ENCODE data around the gene LELP1.
"Not testable (repeated sequence)": the region's sequence is repeated elsewhere in the genome, so short reads cannot be mapped to it uniquely, and the experiment has no call there.

Gene LELP1

DNA sequence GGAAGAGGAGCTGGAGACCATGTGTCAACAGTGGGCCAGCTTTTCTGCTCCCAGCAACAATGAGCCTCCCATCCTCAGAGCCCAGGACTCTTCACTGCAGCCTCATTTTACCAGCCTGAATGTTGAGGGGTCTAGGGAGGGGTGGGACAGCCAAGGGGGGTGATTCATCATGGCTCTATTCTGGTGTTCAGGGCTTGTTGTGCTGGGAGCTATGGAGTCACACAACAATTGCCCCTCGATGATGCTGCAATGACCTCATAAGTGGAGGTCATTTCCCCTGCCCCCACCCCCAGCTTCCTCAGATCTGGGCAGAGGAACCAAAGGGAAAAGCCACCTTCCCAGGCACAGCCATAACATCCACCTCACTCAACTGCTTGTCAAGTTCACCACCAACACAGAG lies at the start of gene LELP1:
LELP1 (plus strand) TSS at position 301 of the 400 bp plus-strand sequence. CDS start 1,278 bp downstream, outside the sequence.
- no peak for DNase-seq

DNA sequence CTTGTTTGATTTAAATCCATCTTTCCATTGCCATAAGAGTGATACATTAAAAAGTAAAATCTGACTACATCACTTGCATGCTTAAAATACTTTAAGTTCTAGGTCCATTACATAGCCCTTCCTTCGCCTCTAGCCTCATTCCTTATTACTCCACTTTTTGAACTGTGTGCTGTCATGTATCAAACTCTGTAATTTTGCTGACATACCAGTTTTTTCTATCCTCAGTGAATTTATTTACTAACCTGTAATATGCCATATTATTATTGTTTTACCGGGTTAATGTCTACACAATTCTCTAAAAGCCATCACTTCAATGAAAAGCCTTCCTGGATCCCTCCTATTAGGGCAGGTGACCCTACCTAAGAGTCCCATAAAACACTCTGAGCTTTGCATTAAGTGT lies 47.7 kb upstream of the LELP1 start:
- DNase-seq = no peak

DNA sequence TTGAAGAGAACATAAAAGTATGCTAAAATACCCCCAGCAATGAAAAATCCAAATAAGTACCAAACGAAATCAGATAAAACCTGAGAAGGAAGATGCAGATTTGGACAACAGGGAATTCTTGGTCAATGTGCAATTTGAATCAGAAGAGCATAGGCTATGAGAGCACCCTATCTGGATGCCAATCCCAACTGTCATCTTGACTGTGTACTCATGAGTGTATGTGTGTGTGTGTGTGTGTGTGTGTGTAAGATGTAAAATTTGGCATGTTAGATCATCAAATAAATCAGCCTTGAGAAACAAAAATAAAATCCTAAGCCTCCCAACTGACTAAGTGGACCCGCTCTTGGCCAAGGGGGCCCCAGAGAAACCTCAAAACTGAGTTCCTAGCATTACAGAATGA lies 34.5 kb upstream of the LELP1 start:
- no peak for DNase-seq

DNA sequence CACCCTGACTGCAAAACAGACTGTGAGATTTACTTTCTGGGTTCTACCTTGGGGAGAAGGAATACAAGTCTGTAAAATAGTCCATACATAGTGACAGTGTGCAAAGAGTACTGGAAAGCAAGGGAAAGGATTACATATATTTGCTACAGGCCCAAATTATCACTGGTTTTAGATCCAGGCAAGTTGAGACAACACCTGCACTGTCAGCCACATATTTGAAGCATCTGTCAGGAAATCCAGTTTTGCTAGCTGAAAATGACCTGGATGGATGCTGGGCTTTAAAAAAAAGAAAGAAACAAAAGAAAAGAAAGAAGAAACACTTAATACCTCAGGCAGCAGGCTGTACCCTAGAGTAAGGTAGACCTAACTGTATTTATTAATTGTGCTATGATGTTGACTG lies 28.6 kb upstream of the LELP1 start:
- DNase-seq = no peak

DNA sequence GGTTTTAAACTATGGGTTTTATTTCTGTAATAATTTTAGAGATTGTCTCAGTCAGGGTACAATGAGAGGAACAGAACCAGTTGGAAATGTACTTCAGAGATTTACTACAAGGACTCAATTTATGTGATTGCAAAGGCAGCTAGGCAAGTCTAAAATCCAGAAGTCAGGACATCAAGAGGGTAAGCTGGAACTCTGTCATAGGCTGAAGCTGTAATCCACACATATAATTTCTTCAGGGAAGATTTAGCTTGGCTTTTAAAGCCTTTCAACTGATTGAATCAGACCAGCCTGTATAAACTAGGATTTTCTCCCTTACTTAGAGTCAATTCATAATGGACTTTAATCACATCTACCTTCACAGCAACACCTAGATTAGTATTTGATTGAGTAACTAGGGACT lies 24.3 kb upstream of the LELP1 start:
- no peak for DNase-seq

DNA sequence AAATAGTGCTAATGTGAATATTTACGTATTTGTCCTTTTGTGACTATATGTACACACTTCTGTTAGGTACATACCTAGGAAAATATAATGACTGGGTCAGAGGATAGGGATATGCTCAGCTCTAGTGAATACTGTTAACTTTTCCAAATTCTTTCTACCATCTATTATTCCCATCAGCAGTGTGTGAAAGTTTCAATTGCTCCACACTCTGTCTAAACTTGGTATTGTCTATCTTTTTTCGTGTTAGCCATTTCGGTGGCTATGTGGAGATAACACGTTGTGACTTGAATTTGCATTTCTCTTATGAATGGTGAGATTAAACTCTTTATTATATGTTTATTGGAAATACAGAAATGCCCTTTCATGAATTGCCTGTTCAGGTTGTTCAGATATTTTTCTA lies 22.7 kb upstream of the LELP1 start:
- DNase-seq = no peak

DNA sequence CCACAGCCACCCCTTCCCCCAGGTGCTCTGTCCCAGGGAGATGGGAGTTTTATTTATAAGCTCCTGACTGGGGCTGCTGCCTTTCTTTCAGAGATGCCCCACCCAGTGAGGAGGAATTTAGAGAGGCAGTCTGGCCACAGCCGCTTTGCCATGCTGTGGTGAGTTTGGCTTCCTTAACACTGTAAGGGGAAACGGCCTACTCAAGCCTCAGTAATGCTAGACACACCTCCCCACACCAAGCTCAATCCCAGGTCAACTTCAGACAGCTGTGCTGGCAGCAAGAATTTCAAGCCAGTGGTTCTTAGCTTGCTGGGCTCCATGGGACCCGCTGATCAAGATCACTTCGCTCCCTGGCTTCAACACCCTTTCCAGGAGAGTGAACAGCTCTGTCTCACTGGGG lies 14.9 kb upstream of the LELP1 start:
- not testable (repeated sequence) for DNase-seq

DNA sequence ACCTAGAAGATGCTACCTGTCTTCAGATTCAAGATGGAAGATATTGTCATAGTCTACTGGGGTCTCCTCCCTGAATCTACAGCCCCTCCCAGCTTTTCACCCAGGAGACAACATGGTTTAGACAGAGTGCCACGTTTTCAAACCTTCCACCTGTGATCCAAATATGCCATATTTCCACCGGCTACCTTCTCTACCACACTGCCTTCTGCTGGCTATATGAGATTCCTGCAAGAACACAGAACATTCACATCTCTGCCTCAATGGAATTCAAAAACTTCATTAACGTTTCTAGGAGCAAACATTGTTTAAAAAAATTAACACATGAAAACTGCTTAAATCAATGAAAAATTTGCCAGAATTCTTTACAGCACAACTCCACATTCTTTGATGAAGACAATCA lies 12.9 kb upstream of the LELP1 start:
- no peak for DNase-seq

DNA sequence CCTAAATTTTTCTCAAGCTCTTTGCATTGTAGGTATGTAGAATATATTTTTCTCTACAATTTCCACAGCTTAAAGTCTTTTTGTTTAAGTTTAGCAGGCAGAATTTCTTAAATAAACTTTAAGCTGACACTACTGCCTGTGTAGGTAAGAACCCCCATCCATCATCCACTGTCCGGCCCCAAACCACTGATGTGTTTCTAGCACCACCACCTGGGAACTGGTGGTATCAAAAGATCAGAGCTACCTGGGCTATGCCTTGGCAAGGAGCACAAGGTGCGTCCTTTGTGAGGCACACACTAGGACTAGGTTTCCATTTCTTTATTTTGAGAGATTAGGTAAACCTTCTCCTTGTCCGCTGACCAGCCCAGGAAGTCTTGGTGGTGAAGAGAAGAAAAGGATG lies 10.5 kb upstream of the LELP1 start:
- DNase-seq = no peak

DNA sequence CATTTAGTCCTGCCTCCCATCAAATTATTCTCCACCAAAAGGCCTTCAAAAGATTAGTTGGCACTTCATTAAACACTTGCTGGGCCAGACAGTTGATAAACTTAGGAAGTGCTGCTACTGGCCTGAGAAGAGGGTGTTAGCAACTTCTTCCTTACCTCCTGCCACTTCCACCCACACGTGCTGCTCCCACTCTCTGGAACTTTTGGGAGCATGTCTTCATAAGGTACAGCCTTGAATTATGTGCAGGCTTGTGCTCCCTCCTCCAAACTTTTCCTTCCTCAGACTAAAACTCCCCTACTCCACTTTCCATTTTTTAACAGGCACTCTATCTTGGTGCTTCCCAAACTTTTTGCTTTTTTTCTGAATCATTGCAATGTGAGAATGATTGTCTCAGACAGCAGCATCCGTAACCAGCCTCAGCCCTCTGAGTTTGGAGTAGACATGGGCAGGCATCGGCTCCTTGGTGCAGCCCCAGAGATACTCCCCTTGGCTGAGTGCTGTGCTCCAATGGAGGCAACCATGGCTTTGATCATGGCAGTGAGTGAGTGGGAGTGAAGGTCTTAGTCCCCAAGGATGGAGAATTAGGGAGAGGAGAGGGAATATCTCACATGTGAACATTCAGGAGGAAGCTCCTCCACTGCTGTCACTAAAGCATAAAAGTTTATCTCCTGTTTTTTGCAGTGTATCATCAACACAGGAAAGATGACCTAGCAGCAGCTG lies 8.7 kb upstream of the LELP1 start:
- DNase-seq = no peak

DNA sequence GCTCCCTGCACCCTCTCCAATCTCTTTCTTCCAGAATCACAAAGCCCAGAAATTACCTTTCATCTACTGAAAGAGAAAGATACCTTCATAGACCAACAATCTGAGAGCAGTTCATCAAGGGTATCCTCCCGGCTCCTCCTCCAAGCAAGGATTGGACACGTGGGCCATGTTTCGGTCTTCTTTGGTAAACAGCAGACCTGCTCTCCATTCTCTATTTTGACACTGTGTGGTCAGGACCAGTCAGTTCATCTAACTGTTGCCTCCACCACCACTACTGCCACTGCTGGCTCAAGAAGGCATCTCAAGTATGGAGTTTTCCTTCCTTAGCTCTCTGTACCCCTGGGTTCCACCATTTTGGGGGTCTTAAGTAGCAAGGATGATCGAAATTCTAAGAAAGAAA lies 8.0 kb upstream of the LELP1 start:
- no peak for DNase-seq

DNA sequence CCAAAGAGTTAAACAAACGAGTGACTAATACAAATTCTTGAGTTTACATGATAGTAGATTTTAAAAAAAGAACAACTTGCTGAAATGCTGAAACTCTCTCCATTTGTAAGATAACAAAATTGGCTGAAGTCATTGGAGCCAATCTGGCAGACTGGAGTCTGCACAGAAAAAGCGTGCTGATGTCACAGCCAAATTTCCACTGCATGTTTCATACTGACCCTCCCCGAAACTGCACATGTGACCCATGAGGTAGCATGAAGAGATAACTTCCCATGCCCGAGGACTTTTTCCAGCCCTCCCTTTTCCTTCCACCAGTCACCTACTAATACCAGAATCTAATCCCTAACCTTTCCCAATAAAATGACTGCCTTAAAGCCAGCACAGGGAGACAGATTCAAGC lies 1.2 kb upstream of the LELP1 start:
- DNase-seq = no peak

DNA sequence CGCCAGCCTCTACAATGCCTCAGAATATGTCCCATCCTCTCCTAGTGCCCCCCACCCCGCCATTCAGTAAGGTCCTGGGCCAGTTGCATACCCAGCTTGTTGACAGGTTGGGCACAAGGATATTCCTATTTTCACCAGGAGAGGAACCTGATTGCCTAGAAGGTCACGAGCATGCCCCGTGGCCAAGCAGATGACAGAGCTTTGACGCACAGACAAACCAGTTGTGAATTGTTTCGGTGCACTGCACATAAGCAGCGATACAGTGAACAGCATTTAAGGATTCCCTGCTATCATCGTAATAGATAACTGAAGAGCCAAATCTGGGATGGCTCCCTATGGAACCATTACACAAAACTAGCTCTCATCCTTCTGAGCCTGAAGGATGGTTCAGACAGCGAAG lies 3.4 kb downstream of the LELP1 start:
- no peak for DNase-seq

DNA sequence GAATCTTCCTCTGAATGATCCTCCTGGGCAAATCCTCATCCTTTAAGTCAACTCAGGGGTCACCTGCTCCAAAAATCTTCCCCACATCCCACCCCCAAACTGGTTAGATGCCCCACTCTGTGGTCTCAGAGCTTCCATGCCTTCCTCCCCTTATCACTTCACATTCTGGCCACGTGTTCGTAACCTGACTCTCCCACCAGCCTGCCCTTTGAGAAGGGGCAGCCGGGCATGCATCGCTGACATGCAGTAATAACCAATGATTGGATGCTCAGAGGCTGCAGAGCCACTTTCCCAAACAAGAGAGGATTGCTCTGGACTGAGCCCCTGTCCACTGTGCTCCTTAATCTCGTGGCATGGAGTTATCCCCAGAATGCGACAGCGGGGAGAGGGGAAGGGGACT lies 7.0 kb downstream of the LELP1 start:
- no peak for DNase-seq

DNA sequence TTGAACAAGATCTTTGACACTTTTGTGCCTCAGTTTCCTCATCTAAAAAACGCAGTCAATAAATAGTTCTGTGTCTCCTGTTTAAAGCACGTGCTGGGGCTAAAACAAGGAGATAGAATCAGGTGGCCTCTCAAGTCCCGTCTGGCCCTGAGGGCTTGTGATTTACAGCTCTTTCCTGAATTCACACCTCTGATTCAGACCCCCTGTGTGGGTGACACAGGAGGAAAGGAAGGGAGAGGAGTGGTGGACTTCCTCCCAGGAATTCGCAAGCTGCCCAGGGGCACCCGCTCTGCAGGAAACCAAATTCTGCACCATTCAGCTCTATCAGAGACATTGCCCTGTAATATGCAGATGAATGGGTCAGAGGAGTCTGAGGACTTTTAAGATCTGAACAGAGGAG lies 9.0 kb downstream of the LELP1 start:
- no peak for DNase-seq

DNA sequence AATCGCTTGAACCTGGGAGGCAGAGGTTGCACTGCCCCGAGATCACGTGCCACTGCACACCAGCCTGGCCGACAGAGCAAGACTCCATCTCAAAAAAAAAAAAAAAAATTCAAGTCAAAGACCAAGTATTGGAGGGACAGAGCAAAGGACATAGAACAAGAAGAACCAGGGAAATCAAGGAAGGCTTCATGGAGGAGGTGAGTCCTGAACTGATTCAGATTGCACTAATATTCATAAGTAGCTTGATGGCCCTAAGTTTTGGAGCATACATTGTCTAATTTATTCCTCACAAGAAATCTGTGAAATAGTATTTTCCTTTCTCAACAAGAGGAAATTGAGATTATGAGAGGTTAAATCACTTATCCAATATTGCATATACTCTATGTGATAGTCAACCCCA lies 10.3 kb downstream of the LELP1 start:
- DNase-seq = no peak

DNA sequence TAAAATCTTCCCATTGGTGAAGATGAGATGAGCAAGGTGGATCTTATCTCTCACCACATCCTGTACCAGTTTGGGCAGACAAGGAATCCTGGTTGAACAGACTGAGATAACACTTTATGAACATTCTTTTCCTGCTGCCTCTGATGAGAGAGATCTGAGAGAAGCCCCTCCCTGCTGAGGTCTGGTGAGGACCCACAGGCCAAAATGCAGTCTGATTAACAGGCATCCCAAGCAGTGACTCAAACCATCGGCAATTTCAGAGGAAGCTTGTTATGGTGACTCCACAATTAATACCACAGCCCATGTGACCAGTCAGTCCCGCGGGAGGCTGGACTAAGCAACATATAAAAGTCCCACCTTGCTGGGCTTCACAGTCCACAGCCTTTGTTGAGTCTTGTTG lies 14.0 kb downstream of the LELP1 start, which contains the start of gene PRR9:
PRR9 (plus strand) TSS at position 373 of the 400 bp plus-strand sequence. CDS start 561 bp downstream, outside the sequence.
- no peak for DNase-seq

DNA sequence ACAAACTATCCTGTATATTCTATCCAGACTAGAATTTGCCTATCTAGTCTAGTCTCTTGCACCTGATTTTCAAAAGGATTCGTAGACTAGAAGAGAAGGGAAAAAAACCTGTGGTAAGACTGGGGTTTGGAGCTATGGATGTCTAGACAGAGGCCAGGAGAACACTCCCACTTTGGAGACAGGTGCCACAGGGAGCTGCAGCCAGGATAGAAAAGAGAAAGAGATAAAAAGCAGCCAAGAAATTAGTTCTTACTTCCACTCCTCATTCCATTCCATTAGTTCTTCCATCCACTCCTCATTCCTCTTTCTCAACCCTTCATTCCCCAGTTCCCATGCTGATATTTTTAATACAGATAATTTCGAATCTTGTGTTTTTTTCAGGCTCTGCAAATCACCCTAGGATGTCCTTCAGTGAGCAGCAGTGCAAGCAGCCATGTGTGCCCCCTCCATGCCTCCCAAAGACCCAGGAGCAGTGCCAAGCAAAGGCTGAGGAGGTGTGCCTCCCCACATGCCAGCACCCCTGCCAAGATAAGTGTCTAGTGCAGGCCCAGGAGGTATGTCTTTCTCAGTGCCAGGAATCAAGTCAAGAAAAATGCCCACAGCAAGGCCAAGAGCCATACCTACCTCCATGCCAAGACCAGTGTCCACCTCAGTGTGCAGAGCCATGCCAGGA lies 14.7 kb downstream of the LELP1 start:
- no peak for DNase-seq

DNA sequence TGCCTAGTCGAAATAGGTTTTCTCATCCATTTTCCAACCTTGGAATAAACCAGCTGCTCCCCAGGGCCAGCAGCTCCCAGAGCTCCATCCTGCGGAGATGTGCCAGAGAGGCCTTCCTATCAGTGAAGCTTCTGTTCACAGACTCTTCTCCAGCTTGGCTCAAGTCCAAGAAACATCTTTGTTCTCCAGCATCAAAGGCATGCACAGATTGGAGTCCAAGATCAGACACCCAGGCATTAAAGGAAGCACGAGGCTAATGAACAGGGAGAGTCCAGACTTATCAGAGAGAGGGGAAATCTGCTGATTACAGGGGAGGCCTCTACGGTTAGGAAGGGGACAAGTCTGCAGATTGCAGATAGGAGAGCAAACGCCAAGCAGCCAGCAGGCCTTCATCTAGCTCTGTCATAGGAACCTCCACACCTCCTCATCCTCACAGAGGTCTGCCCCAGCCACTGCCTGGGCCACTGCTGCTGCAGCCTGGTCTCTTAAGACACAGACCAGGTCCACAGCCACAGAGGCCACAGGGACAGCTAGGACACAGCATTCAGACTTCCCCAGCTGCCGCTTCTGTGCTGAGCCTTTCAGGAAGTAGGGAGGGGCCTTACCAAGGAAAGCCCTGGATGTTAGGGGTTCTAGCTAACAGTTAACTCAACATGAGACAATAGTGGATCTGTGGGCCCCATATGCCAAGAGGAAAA lies 17.5 kb downstream of the LELP1 start:
- no peak for DNase-seq

DNA sequence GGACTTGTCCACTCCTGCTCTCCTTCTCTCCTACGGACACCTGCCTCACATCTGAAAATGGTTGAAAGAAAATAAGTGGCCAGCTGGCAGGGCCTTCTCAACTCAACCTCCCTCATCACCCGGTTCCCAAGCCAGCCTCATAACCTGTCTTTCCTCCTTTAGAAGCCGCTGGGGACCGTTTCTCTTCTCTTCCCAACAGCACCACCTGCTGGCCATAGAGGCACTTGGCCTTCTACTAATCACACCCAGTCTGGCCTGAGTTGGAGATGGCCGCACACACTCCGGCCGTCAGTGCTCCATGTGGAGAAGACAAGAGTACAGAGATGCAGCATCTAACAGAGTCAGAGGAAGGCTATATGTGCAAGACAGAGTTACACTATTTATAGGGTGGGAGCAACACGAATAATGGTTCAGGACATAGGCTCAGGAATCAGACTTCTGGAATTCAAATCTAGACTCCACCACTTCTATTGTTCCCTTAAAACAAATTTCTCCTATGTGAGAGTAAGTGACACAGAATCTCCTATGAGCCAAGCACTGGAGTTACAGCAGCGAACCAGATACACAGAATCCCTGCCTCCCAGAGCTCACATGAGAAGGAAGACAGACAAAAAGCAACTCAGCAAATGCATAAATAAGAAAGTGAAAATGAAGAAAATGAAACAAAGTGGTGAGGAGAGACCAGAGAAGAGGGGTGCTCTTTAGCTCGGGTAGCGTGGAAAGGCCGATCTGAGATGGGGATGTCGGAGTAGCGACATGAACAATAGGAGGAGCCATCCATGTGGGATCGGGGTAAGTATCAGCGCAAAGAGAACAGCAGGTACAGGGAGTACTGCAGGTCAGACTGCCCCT lies 20.0 kb downstream of the LELP1 start:
- DNase-seq = peak; percentile 8

DNA sequence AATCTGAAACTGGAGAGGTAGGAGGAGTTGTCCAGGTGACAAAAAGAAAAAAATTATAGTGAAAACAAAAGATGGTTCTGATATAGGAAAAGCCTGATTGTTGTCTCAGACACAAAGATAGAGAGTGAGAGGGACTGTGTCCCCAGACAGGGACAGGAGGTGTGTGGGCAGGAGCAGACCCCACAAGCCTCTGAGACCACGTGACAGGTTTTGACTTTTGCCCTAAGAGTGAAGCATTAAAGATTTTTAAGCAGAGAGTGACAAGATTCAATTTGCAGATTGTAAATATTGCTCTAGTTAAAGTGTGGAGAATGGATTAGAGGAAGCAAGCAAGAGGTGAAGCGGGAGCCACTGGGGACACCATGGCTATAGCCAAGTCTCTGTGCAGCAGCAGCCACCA lies 24.6 kb downstream of the LELP1 start:
- DNase-seq = no peak

DNA sequence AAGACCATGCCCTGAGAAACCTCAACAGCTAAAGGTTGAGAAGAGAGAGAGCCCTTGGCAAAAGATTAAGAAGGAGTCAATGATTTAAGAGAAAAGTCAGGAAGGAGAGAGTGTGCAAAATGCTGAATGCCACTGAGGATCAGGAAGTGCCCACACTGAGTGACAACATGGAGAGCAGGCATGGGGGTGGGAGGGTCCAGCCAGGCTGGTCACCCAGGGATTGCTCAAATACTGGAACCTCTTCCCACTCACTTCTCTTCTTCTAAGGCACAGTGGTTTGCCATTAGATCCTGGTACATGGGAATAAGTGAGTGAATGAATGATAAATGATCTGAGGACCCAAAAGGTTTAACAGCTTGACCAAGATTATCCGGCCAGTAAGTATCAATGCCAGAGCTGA lies 25.3 kb downstream of the LELP1 start:
- DNase-seq = no peak
